ENCODE data around the gene PMM2. TPM values are rescaled to one million over a fixed set of nuclear protein-coding genes. Genes with fewer than 3 reads are reported as not detected.

PMM2 gene
- total RNA-seq, 5 donors from 2014 or later (not counting 1 experiment from before 2014, with no cell fraction given), result 33.8 to 46.6 (median 43.7) TPM

DNA sequence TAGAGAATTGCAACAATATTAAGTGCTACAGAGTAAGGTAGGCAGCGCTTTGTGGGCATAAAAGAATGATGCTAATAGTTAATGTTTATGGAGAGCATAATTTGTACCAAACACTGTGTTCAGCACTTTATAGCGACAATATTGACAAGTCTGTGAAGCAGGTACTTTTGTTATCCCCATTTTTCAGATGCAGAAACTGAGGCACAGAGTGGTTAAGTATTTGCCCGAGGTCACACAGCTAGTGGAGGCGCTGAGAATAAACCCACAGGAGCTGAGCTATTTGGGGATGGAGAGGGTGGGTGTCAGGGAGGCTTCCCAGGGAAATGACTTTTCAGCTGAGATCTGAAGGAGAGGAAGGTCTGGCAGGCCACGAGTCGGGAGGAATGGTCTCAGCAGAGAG is 39.6 kb upstream of the PMM2 start:
- CTCF ChIA-PET, result no interaction called here
- Histone ChIP-seq H3K4me3 (ENCODE audit: control insufficient read depth in 1 of 2, extremely low read depth in 1 of 2, low read length in 1 of 2) (no peak overlapping the region), H3K27ac (ENCODE audit: low read length) (no peak overlapping the region), H3K27me3 (replicated peaks in 1 of 2; ENCODE audit: control insufficient read depth in 2 of 2, extremely low read depth in 1 of 2, insufficient read depth in 2 of 2, low read length in 1 of 2) (no peaks in the 10 kb centered on the region), H3K36me3 (ENCODE audit: control insufficient read depth in 2 of 2, extremely low read depth in 1 of 2, insufficient read depth in 1 of 2, low read length in 1 of 2) (peaks cover 2 to 5% of the 10 kb centered on the region in 2 donors), H3K9me3 (no peaks in the 10 kb centered on the region), H3K4me1 (ENCODE audit: control insufficient read depth in 1 of 2, extremely low read depth in 1 of 2, insufficient read depth in 2 of 2, low read length in 2 of 2) (no peaks in the 10 kb centered on the region)
- Mint-ChIP-seq H3K27ac (no peak overlapping the region), H3K4me3 (no peak overlapping the region), H3K4me1 (no peaks in the 10 kb centered on the region), H3K9me3 (no peaks in the 10 kb centered on the region), H3K36me3 (peaks cover 44% of the 10 kb centered on the region), H3K27me3 (no peaks in the 10 kb centered on the region)
- ATAC-seq (replicated peaks in 1 of 4), result no peak
- POLR2A ChIA-PET, result no interaction called here
- DNase-seq, result no peak
- WGBS (ENCODE audit: insufficient coverage), result 92% methylated on average over 5 of the region's 6 CpGs

DNA sequence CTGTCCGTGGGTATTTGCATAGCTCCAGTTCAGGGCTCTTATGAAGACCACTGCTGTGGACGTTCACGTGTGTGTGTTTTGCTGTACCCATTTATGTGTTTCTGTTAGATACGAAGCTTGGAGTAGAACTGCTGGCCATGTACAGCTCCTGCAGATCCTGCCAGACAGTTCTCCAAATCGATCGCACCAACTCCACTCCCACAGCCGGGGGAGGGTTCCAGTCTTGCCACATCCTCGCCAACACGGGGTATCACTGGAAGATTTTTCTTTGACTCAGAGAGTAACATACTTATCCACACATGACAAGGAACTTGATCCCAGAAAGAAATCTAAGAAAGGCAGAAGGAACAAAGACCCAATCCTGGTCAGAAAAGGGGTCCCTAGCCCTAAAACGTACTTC is 37.6 kb upstream of the PMM2 start:
- Mint-ChIP-seq H3K4me3 (no peak overlapping the region), H3K9me3 (no peaks in the 10 kb centered on the region)

DNA sequence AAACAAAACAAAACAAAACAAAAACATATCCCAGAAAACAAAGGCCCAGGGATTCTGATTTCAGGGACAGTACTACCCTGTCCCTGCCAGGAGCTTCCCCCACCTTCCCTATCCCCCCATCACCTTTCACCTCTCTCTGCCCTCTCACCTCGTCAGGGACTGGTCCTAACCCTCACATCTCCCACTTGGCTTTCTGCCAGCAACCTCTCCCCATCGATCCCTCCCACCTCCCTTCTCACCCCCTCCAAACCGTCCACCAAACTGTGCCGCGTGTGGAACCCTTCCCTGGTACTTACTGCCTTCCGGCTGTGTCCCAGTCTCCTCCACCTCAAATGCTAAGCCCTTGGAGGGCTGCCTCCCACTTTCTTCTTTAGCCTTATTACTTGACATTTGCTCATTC is 36.6 kb upstream of the PMM2 start:
- H3K4me1 ChIP-seq (ENCODE audit: control insufficient read depth in 1 of 2, extremely low read depth in 1 of 2, insufficient read depth in 2 of 2, low read length in 2 of 2), result no peaks in the 10 kb centered on the region
- no peaks in the 10 kb centered on the region for H3K9me3 ChIP-seq
- H3K36me3 ChIP-seq (ENCODE audit: control insufficient read depth in 2 of 2, extremely low read depth in 1 of 2, insufficient read depth in 1 of 2, low read length in 1 of 2), result peaks cover 5 to 7% of the 10 kb centered on the region in 2 donors
- H3K27ac ChIP-seq (ENCODE audit: low read length), result no peak overlapping the region
- Mint-ChIP-seq H3K4me1 (no peaks in the 10 kb centered on the region), H3K27me3 (no peaks in the 10 kb centered on the region), H3K27ac (no peak overlapping the region), H3K9me3 (no peaks in the 10 kb centered on the region), H3K4me3 (no peak overlapping the region), H3K36me3 (peaks cover 40% of the 10 kb centered on the region)
- DNase-seq, result no peak
- ChIA-PET POLR2A (no interaction called here), CTCF (no interaction called here)
- H3K4me3 ChIP-seq (ENCODE audit: control insufficient read depth in 1 of 2, extremely low read depth in 1 of 2, low read length in 1 of 2), result no peak overlapping the region
- H3K27me3 ChIP-seq (replicated peaks in 1 of 2; ENCODE audit: control insufficient read depth in 2 of 2, extremely low read depth in 1 of 2, insufficient read depth in 2 of 2, low read length in 1 of 2), result no peaks in the 10 kb centered on the region
- 91% methylated on average over 4 of the region's 6 CpGs for WGBS (ENCODE audit: insufficient coverage)
- ATAC-seq (replicated peaks in 1 of 4), result no peak

More for the DNA sequence above, 37.6 kb upstream of the PMM2 start:
- no peak for DNase-seq
- ChIA-PET CTCF (no interaction called here), POLR2A (no interaction called here)
- H3K36me3 ChIP-seq (ENCODE audit: control insufficient read depth in 2 of 2, extremely low read depth in 1 of 2, insufficient read depth in 1 of 2, low read length in 1 of 2), result peaks cover 2 to 5% of the 10 kb centered on the region in 2 donors
- no peaks in the 10 kb centered on the region for H3K4me1 Mint-ChIP-seq
- H3K27ac ChIP-seq (ENCODE audit: low read length), result no peak overlapping the region
- H3K4me1 ChIP-seq (ENCODE audit: control insufficient read depth in 1 of 2, extremely low read depth in 1 of 2, insufficient read depth in 2 of 2, low read length in 2 of 2), result no peaks in the 10 kb centered on the region
- 90% methylated on average over 6 of the region's 10 CpGs for WGBS (ENCODE audit: insufficient coverage)
- H3K27me3 ChIP-seq (replicated peaks in 1 of 2; ENCODE audit: control insufficient read depth in 2 of 2, extremely low read depth in 1 of 2, insufficient read depth in 2 of 2, low read length in 1 of 2), result no peaks in the 10 kb centered on the region
- ATAC-seq (replicated peaks in 1 of 4), result no peak
- H3K9me3 ChIP-seq, result no peaks in the 10 kb centered on the region
- no peak overlapping the region for H3K27ac Mint-ChIP-seq
- H3K27me3 Mint-ChIP-seq, result no peaks in the 10 kb centered on the region
- peaks cover 40% of the 10 kb centered on the region for H3K36me3 Mint-ChIP-seq
- no peak overlapping the region for H3K4me3 ChIP-seq (ENCODE audit: control insufficient read depth in 1 of 2, extremely low read depth in 1 of 2, low read length in 1 of 2)

DNA sequence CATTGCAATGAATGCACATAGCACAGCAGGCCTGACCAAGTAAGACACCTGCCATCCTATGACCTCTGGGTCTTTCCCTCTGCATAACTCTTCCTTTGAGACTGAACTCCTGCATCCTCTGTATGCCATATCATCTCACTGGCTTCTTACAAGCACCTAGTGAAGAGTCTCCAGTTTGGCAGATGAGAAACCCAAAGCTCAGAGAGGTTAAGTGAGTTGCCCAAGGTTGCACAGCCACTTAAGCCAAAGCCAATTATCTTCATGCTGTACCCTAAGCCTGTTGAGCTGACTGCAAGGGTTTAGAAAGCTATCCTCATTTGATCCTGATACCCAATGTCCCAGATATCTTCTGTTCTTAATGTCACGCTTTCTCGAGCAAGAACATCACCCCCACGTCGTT is 35.4 kb upstream of the PMM2 start:
- POLR2A ChIA-PET, result no interaction called here
- no peak for DNase-seq
- Mint-ChIP-seq H3K36me3 (peaks cover 36% of the 10 kb centered on the region), H3K27ac (no peak overlapping the region), H3K27me3 (no peaks in the 10 kb centered on the region), H3K9me3 (no peaks in the 10 kb centered on the region), H3K4me3 (no peak overlapping the region), H3K4me1 (no peaks in the 10 kb centered on the region)
- peaks cover 6 to 7% of the 10 kb centered on the region in 2 donors for H3K36me3 ChIP-seq (ENCODE audit: control insufficient read depth in 2 of 2, extremely low read depth in 1 of 2, insufficient read depth in 1 of 2, low read length in 1 of 2)
- ATAC-seq (replicated peaks in 1 of 4), result no peak
- no peaks in the 10 kb centered on the region for H3K4me1 ChIP-seq (ENCODE audit: control insufficient read depth in 1 of 2, extremely low read depth in 1 of 2, insufficient read depth in 2 of 2, low read length in 2 of 2)
- no peaks in the 10 kb centered on the region for H3K27me3 ChIP-seq (replicated peaks in 1 of 2; ENCODE audit: control insufficient read depth in 2 of 2, extremely low read depth in 1 of 2, insufficient read depth in 2 of 2, low read length in 1 of 2)
- no peaks in the 10 kb centered on the region for H3K9me3 ChIP-seq
- 93% methylated on average over 4 of the region's 4 CpGs for WGBS (ENCODE audit: insufficient coverage)
- no peak overlapping the region for H3K27ac ChIP-seq (ENCODE audit: low read length)
- CTCF ChIA-PET, result no interaction called here
- no peak overlapping the region for H3K4me3 ChIP-seq (ENCODE audit: control insufficient read depth in 1 of 2, extremely low read depth in 1 of 2, low read length in 1 of 2)

DNA sequence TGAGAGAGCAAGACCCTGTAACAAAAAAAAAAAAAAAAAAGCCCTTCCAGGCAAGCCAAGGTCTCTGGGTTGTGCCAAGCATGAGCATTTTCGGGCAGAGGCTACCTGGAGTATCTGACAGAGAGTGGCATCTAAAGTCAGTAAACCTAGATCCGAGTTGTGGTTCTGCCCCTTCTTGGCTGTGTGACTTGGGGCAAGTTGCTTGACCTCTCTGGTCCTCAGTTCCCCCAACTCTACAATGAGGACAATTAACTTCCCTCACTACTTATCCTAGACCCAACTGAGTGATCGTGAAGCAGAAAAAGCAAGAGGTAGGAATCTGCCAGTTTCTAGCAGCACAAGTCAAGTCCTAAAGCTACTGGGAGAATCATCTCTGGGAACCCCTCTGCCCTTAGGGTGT is 34.6 kb upstream of the PMM2 start:
- 60% methylated on average over 1 of the region's 3 CpGs for WGBS (ENCODE audit: insufficient coverage)
- ChIA-PET CTCF (no interaction called here), POLR2A (no interaction called here)
- no peaks in the 10 kb centered on the region for H3K4me1 ChIP-seq (ENCODE audit: control insufficient read depth in 1 of 2, extremely low read depth in 1 of 2, insufficient read depth in 2 of 2, low read length in 2 of 2)
- peaks cover 7 to 8% of the 10 kb centered on the region in 2 donors for H3K36me3 ChIP-seq (ENCODE audit: control insufficient read depth in 2 of 2, extremely low read depth in 1 of 2, insufficient read depth in 1 of 2, low read length in 1 of 2)
- no peaks in the 10 kb centered on the region for H3K9me3 ChIP-seq
- Mint-ChIP-seq H3K4me3 (no peak overlapping the region), H3K27ac (no peak overlapping the region), H3K27me3 (no peaks in the 10 kb centered on the region), H3K4me1 (no peaks in the 10 kb centered on the region), H3K9me3 (no peaks in the 10 kb centered on the region), H3K36me3 (peaks cover 32% of the 10 kb centered on the region)
- H3K27me3 ChIP-seq (replicated peaks in 1 of 2; ENCODE audit: control insufficient read depth in 2 of 2, extremely low read depth in 1 of 2, insufficient read depth in 2 of 2, low read length in 1 of 2), result no peaks in the 10 kb centered on the region
- DNase-seq, result no peak
- no peak for ATAC-seq (replicated peaks in 1 of 4)
- no peak overlapping the region for H3K4me3 ChIP-seq (ENCODE audit: control insufficient read depth in 1 of 2, extremely low read depth in 1 of 2, low read length in 1 of 2)
- H3K27ac ChIP-seq (ENCODE audit: low read length), result no peak overlapping the region

DNA sequence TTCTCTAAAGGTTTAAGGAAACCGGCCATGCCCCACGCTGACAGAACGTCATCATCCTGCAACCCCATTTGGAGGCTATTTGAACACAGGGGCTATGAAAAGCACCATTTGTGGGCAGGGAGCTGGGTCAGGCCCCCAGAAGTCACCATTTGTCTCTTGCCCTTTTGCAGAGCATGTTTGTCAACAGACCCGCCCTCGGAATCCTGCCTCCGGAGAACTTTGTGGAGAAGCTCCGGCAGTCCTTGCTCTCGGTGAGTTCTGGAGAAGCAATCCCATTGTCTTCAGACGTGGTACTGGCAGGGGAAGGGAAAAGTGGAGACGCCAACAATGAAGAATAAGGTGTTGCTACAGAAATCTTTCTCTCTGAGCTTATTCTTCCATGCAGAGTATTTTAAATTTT is 33.7 kb upstream of the PMM2 start:
- no peak overlapping the region for H3K4me3 ChIP-seq (ENCODE audit: control insufficient read depth in 1 of 2, extremely low read depth in 1 of 2, low read length in 1 of 2)
- CTCF ChIA-PET, result no interaction called here
- H3K9me3 Mint-ChIP-seq, result no peaks in the 10 kb centered on the region
- POLR2A ChIA-PET, result no interaction called here
- ATAC-seq (replicated peaks in 1 of 4) (no peak), DNase-seq (no peak)
- no peak overlapping the region for H3K27ac Mint-ChIP-seq
- H3K27ac ChIP-seq (ENCODE audit: low read length), result no peak overlapping the region
- no peak overlapping the region for H3K4me3 Mint-ChIP-seq
- no peaks in the 10 kb centered on the region for H3K4me1 Mint-ChIP-seq
- no peaks in the 10 kb centered on the region for H3K4me1 ChIP-seq (ENCODE audit: control insufficient read depth in 1 of 2, extremely low read depth in 1 of 2, insufficient read depth in 2 of 2, low read length in 2 of 2)
- no peaks in the 10 kb centered on the region for H3K9me3 ChIP-seq
- H3K36me3 Mint-ChIP-seq, result peaks cover 34% of the 10 kb centered on the region
- H3K27me3 ChIP-seq (replicated peaks in 1 of 2; ENCODE audit: control insufficient read depth in 2 of 2, extremely low read depth in 1 of 2, insufficient read depth in 2 of 2, low read length in 1 of 2), result no peaks in the 10 kb centered on the region
- 93% methylated on average over 5 of the region's 10 CpGs for WGBS (ENCODE audit: insufficient coverage)
- peaks cover 8 to 15% of the 10 kb centered on the region in 2 donors for H3K36me3 ChIP-seq (ENCODE audit: control insufficient read depth in 2 of 2, extremely low read depth in 1 of 2, insufficient read depth in 1 of 2, low read length in 1 of 2)
- H3K27me3 Mint-ChIP-seq, result no peaks in the 10 kb centered on the region

DNA sequence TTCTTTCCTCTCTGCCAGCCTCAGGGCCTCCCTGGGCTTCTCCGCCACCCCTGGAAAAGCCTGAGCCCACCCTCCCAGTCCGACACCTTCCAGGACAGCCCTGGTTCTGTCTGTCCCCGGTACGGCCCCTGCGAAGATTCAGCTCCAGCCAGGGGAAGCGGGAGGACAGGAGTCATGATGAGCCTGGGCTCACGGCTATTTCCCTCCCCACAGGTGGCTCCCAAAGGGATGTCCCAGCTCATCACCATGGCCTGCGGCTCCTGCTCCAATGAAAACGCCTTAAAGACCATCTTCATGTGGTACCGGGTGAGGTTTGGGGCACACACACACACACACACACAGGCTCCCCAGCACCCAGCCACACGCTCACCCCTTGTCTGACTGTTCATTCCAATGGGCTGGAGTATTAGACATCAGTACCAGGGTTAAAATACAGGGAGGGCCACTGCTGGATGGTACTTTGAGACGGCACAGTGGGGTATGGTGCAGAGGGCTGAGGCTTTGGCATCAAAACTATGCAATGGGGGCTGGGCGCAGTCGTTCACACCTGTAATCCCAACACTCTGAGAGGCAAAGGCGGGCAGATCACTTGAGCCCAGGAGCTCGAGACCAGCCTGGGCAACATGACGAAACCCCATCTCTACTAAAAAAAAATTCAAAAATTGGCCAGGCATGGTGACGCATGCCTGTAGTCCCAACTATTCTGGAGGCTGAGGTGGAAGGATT is 33.0 kb upstream of the PMM2 start:
- ChIA-PET CTCF (no interaction called here), POLR2A (no interaction called here)
- Mint-ChIP-seq H3K9me3 (no peaks in the 10 kb centered on the region), H3K27ac (no peak overlapping the region), H3K4me1 (no peaks in the 10 kb centered on the region), H3K27me3 (no peaks in the 10 kb centered on the region), H3K4me3 (no peak overlapping the region), H3K36me3 (peaks cover 38% of the 10 kb centered on the region)
- no peak overlapping the region for H3K27ac ChIP-seq (ENCODE audit: low read length)
- H3K4me1 ChIP-seq (ENCODE audit: control insufficient read depth in 1 of 2, extremely low read depth in 1 of 2, insufficient read depth in 2 of 2, low read length in 2 of 2), result no peaks in the 10 kb centered on the region
- no peaks in the 10 kb centered on the region for H3K27me3 ChIP-seq (replicated peaks in 1 of 2; ENCODE audit: control insufficient read depth in 2 of 2, extremely low read depth in 1 of 2, insufficient read depth in 2 of 2, low read length in 1 of 2)
- peaks cover 8 to 18% of the 10 kb centered on the region in 2 donors for H3K36me3 ChIP-seq (ENCODE audit: control insufficient read depth in 2 of 2, extremely low read depth in 1 of 2, insufficient read depth in 1 of 2, low read length in 1 of 2)
- ATAC-seq (replicated peaks in 1 of 4) (no peak), DNase-seq (no peak)
- no peak overlapping the region for H3K4me3 ChIP-seq (ENCODE audit: control insufficient read depth in 1 of 2, extremely low read depth in 1 of 2, low read length in 1 of 2)
- H3K9me3 ChIP-seq, result no peaks in the 10 kb centered on the region
- WGBS (ENCODE audit: insufficient coverage), result 94% methylated on average over 14 of the region's 18 CpGs
